HG03460 (cell line): ENCODE data around the gene DPH2.

Experiments used
- ATAC-seq: cut with Tn5 transposase; IDR thresholded peaks from one replicate; pipeline ENCODE4 v1.9.1; 2021; ENCODE audit not compliant: unreplicated experiment

The DPH2 gene

DNA sequence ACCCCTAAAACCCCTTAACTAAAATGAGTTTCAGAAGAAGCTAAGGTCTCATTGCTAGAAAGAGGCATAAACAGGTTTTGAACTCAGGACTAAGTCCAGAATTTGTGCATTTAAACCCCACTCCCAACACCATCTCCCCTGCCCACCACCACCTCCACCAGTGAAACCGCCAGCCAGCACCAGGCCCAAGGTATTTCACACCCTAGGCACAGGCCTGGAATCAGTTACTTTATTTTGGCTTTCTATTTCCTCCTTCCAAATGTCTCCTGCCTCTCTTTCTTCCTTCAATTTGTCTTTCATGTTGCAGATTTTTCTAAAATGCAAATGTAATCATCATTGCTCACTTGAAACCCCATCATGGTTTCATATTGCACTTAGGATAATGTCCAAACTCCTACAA lies 24.9 kb upstream of the DPH2 start:
- no peak for ATAC-seq

DNA sequence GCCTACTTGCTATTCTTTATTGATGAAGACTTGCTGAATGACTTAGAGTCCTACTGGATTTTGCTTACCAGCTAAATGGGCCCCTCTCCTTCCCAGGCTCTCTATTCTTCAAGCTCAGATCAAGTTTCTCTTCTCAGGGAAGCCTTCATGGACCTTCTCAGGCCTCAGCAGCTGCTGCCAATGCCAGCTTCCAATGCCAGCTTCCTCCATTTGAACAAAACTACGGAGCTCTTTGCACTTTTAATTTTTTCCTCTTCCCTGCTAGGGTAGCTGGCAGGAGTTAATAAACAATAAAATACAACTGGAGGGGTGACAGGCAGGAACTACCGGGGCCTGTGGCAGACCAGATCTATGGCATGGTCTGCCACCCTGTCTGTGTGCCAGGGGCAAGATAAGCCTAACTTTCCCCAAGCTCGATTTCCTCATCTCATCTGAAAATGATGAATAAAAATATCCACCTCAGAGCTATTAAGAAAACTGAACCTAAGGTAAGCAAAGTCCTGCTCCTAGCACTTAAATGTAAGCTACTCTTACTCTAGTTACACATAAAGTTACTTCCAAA lies 24.1 kb upstream of the DPH2 start:
- ATAC-seq: no peak

- peak; percentile 86 for ATAC-seq
These were observed 23.4 kb upstream of the DPH2 start, which contains the start of gene IPO13 for GRCh38 chr1:43946236-43947060. Gene IPO13, plus strand, starts transcription at chr1:43946950. Its CDS starts 651 bp downstream, at chr1:43947601.

GRCh38 chr1:43947061-43947873 lies 22.5 kb upstream of the DPH2 start:
- ATAC-seq: peak; percentile 21

- no peak for ATAC-seq
These were observed 21.9 kb upstream of the DPH2 start for GRCh38 chr1:43947874-43948437.

DNA sequence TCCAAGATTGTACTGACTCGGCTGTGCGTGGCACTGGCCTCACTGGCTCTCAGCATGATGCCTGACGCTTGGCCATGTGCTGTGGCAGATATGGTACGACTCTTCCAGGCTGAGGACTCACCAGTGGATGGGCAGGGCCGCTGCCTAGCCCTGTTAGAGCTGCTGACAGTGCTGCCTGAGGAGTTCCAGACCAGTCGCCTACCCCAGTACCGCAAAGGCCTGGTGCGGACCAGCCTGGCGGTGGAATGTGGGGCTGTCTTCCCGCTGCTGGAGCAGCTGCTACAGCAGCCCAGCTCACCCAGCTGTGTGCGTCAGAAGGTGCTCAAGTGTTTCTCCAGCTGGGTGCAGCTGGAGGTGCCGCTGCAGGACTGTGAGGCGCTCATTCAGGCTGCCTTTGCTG lies 20.1 kb upstream of the DPH2 start:
- ATAC-seq: no peak

DNA sequence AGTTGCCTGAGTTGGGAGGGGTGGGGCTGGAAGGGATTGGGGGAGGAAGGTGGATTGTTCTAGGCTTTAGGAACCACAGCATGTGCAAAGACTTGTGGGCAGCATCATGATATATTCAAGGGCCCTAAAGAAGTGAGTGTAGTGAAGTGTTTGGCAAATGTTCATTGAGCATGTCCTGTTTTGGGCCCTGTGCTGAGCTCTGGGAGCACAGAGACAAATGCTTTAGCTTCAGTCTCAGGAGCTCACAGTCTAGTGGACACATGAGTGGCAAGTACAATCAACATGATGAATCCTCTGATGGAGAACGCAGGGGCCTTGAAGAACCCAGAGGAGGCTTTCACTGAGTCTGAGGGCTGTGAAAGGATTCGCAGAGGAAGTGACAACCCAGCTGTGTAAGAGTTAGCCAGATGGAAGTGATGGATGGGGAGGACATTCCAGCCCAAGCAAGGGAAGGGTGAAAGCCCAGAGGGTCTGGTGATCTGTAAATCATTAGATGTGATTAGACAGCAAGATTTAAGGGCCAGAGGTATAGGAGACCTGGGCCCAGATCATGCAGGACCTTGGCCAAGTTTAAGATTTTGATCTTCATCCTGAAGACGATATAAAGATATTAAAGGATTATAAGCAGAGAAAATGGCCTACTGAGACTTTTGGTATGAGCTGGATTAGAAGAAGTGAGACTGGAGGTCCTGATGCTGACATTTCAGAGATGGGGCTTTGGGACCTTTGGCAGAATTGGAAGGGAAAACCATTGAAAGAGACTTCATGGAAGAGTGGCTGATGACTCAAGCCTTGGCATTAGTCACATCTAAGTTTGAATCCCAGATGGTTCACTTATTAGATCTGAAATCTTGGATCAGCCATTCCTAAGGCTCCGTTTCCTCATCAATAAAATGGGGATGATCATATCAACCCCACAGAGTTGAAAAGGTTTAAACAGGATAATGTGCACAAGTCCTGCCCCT lies 18.5 kb upstream of the DPH2 start:
- no peak for ATAC-seq

DNA sequence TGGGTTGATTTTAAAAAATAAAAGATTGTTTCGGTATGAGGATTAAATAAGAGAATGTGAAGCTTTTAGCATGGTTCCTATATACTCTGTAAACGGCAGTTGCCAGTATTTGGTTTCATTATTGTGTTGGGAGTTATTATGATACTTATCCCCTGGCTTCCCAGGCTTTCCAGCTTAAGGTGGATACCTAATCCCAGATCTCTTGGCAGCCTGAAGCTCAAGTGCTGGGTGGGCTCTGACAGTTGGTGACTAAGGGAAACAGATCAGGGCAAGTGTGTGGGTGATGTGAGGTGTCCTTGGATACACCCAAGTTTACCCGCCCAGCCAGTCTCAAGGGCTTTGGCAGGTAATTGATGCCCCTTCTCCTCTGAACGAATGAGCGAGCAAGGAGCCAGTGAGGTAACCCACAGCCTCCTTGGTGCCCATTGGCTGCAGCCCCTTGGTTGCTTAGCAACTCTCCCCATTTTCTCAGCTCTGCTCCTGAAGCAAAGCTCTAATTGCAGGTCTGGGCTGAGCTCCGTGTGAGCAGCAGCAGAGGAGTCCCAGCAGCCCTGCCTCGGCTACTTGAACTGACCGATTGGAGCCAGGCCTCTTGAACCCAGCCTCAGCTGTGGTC lies 17.0 kb upstream of the DPH2 start:
- ATAC-seq: no peak

- ATAC-seq: no peak
These were observed 16.4 kb upstream of the DPH2 start for GRCh38 chr1:43953361-43953760.

DNA sequence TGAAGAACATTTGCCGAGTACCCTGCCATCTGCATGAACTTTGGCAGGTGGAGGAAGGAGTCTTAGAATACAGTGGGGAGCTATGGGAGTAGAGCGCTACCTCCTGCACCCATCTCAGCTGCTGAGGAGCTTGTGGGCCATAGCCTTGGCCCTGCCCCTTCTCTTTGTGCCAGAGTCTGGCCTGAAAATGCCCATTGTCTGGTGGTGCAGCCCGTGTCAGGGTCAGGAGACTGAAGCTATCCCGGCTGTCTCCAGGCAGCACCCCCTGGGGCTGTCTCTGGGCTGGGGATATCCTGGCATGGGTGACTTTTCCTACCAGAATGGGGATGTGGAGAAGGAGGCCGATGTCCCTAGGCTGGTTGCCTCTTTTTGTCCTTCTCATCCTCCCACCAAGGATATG lies 15.8 kb upstream of the DPH2 start:
- ATAC-seq: no peak

DNA sequence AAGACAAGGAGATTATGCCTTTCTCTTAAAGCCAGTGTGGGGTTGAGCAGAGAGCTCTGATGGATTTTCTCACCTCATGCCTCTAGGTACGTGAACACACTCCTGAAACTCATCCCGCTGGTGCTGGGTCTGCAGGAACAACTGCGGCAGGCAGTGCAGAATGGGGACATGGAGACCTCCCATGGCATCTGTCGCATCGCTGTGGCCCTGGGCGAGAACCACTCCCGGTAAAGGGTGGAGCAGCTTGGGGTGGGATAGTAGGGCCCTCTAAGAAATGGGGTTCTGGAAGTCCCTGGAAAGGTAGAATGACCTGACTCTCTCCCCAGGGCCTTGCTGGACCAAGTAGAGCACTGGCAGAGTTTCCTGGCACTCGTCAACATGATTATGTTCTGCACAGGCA lies 13.6 kb upstream of the DPH2 start:
- ATAC-seq: no peak

GRCh38 chr1:43957407-43958040 lies 12.3 kb upstream of the DPH2 start:
- ATAC-seq: no peak

GRCh38 chr1:43958351-43959255 lies 11.2 kb upstream of the DPH2 start:
- ATAC-seq: no peak

DNA sequence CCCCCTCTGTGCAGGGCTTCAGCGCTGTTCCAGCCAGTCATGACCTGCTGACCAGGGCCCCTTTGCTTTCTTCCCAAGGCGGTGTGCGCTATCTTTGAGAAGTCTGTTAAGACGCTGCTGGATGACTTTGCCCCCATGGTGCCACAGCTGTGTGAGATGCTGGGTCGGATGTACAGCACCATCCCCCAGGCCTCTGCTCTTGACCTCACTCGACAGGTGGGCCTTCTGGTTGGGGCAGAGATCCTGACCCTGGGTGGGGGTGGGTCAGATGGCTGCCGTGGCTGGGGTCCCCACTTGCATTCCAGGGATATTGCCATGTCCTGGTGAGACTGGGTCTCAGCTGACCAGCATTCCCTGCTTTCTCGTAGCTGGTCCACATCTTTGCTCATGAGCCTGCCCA lies 9.0 kb upstream of the DPH2 start:
- no peak for ATAC-seq

DNA sequence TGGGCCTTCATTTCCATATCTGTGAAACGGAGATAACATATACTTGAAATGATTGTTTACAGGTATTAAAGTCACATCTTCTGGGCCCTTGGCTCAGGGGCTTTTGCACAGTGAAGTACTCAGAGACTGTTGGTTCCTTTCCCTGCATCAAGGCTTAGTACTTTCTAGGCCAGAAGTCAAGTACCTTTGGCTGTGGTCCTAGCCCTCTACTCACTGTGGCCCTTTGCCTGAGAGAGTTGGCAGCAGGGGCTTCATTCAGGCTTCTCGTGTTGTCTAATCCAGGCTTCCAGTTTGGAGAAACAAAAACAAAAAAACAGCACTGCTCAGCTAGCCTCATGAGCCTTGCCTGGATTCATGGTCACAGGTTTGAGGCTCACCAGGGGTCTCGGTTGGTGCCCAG lies 8.1 kb upstream of the DPH2 start:
- ATAC-seq: no peak

DNA sequence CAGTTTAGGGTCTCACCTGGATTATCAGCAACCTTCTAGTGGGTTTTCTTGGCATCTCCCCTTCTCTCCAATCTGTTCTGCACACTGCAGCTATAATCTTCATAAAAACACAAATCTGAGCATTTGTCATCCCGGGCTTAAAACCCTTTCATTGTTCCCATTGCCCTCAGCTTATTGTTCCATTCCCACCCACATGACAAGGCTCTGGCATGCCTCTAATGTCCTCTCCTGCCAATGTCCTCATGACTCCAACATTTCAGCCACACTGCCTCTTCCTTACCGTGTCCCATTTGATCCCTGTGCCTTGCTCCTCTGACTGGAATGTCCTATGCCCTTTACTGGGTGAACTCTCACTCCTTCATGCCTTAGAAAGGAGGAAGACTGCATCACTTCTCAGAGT lies 7.5 kb upstream of the DPH2 start:
- ATAC-seq: no peak

GRCh38 chr1:43963006-43963405 lies 6.8 kb upstream of the DPH2 start:
- no peak for ATAC-seq

- no peak for ATAC-seq
These were observed 5.9 kb upstream of the DPH2 start for GRCh38 chr1:43963890-43964289.
